Mesenchymal stem cell (in vitro differentiated cells and primary cell): ENCODE data around the gene MB21D2.

ENCODE experiments used
- DNase-seq: peaks from one replicate; pipeline ENCODE4 v3.0.0-alpha.2; 2013
- H2AFZ ChIP-seq: one replicate; pipeline ENCODE4 v1.6.1; 2013; ENCODE audit warnings: low read depth, mild to moderate bottlenecking, control low read depth, inconsistent platforms, low read length, moderate library complexity
- H2AK5ac ChIP-seq: 2 replicates; pipeline ENCODE4 v1.6.1; 2013; ENCODE audit warnings: low read length, moderate library complexity, mild to moderate bottlenecking, inconsistent platforms; ENCODE audit not compliant: severe bottlenecking
- H2BK120ac ChIP-seq: one replicate; pipeline ENCODE4 v1.6.1; 2013; ENCODE audit warnings: low read depth, mild to moderate bottlenecking, inconsistent platforms, low read length, moderate library complexity
- H2BK12ac ChIP-seq, 2 experiments: one replicate each; pipeline ENCODE4 v1.6.1; 2013; ENCODE audit warnings: inconsistent platforms in 2 of 2, low read length in 2 of 2, mild to moderate bottlenecking in 2 of 2, moderate library complexity in 2 of 2, control low read depth in 1 of 2
- H2BK15ac ChIP-seq: one replicate; pipeline ENCODE4 v1.6.1; 2013; ENCODE audit warnings: mild to moderate bottlenecking, low read depth, inconsistent platforms; ENCODE audit not compliant: poor library complexity, severe bottlenecking
- H2BK5ac ChIP-seq: 2 replicates; pipeline ENCODE4 v1.6.1; 2013; ENCODE audit warnings: low read depth, mild to moderate bottlenecking, low read length, control low read depth, inconsistent platforms; ENCODE audit not compliant: poor library complexity, severe bottlenecking
- H3K14ac ChIP-seq, 2 experiments: one replicate each; pipeline ENCODE4 v1.6.1; 2013; ENCODE audit warnings: inconsistent platforms in 2 of 2, low read length in 2 of 2, control low read depth in 1 of 2, mild to moderate bottlenecking in 1 of 2, moderate library complexity in 1 of 2
- H3K18ac ChIP-seq, 2 experiments: one replicate each; pipeline ENCODE4 v1.6.1; 2013; ENCODE audit warnings: inconsistent platforms in 2 of 2, low read length in 2 of 2, control low read depth in 1 of 2, low read depth in 1 of 2, mild to moderate bottlenecking in 1 of 2
- H3K23ac ChIP-seq, 2 experiments: one replicate each; pipeline ENCODE4 v1.6.1; 2013; ENCODE audit warnings: inconsistent platforms in 2 of 2, low read length in 2 of 2, mild to moderate bottlenecking in 2 of 2, moderate library complexity in 2 of 2, control low read depth in 1 of 2
- H3K27ac ChIP-seq: 2 replicates; pipeline ENCODE4 v1.5.1; 2013; ENCODE audit warnings: mild to moderate bottlenecking, moderate library complexity, low read length, control low read depth, inconsistent platforms; ENCODE audit not compliant: poor library complexity, severe bottlenecking
- H3K27me3 ChIP-seq, 2 experiments: 2 replicates each; pipeline versions ENCODE4 v1.6.1 to v1.7.0; 2013; ENCODE audit warnings: low read length in 2 of 2, mild to moderate bottlenecking in 2 of 2, moderate library complexity in 2 of 2, control low read depth in 1 of 2, inconsistent platforms in 1 of 2; ENCODE audit not compliant: control insufficient read depth in 1 of 2, insufficient read depth in 1 of 2
- H3K36me3 ChIP-seq, 2 experiments: 2 replicates each; pipeline versions ENCODE4 v1.6.1 to v1.7.0; 2013; ENCODE audit warnings: low read length in 2 of 2, control low read depth in 1 of 2, inconsistent platforms in 1 of 2, low read depth in 1 of 2, mild to moderate bottlenecking in 1 of 2; ENCODE audit not compliant: insufficient read depth in 2 of 2, control insufficient read depth in 1 of 2
- H3K4ac ChIP-seq, 2 experiments: one replicate each; pipeline ENCODE4 v1.6.1; 2013; ENCODE audit warnings: inconsistent platforms in 2 of 2, low read length in 2 of 2, mild to moderate bottlenecking in 2 of 2, moderate library complexity in 2 of 2, control low read depth in 1 of 2, low read depth in 1 of 2
- H3K4me1 ChIP-seq: 2 replicates; pipeline ENCODE4 v1.6.1; 2013; ENCODE audit warnings: low read depth, low read length, control low read depth; ENCODE audit not compliant: control insufficient read depth, insufficient read depth
- H3K4me2 ChIP-seq: 2 replicates; pipeline ENCODE4 v1.6.1; 2013; ENCODE audit warnings: low read length, mild to moderate bottlenecking, inconsistent platforms; ENCODE audit not compliant: poor library complexity, severe bottlenecking
- H3K4me3 ChIP-seq, 2 experiments: 2 replicates each; pipeline versions ENCODE4 v1.5.1 to v1.7.0; 2013; ENCODE audit warnings: low read length in 2 of 2, mild to moderate bottlenecking in 2 of 2, control low read depth in 1 of 2, low read depth in 1 of 2; ENCODE audit not compliant: insufficient read depth in 1 of 2
- H3K79me1 ChIP-seq: replicated peaks from 2 replicates; pipeline ENCODE4 v1.6.1; 2013; ENCODE audit warnings: mild to moderate bottlenecking, control low read depth, low read length, inconsistent platforms; ENCODE audit not compliant: poor library complexity, severe bottlenecking
- H3K9ac ChIP-seq: 2 replicates; pipeline ENCODE4 v1.7.0; 2013; ENCODE audit warnings: mild to moderate bottlenecking, low read length, moderate library complexity
- H3K9me3 ChIP-seq: 2 replicates; pipeline ENCODE4 v1.7.0; 2013; ENCODE audit warnings: mild to moderate bottlenecking, low read length; ENCODE audit not compliant: control insufficient read depth
- H4K8ac ChIP-seq: one replicate; pipeline ENCODE4 v1.6.1; 2013; ENCODE audit warnings: inconsistent platforms, mild to moderate bottlenecking, low read length, moderate library complexity
- H4K91ac ChIP-seq: one replicate; pipeline ENCODE4 v1.6.1; 2013; ENCODE audit warnings: mild to moderate bottlenecking, low read length, inconsistent platforms
- WGBS: methylation state at CpG from one replicate; pipeline ENCODE4 v1.1.7; 2013; ENCODE audit warnings: mixed read lengths; 5-methylcytosine and 5-hydroxymethylcytosine counted together

The MB21D2 gene

GRCh38 chr3:192927016-192927415, 9.4 kb upstream of the MB21D2 start:
- Histone ChIP-seq H3K4ac (no peak overlapping the region), H2BK5ac (no peak overlapping the region), H3K27me3 (no peaks in the 10 kb centered on the region), H3K9me3 (no peaks in the 10 kb centered on the region), H2BK12ac (no peak overlapping the region), H2AK5ac (no peak overlapping the region), H2BK15ac (no peak overlapping the region), H3K27ac (no peak overlapping the region), H2AFZ (no peak overlapping the region), H3K9ac (no peak overlapping the region), H4K91ac (no peak overlapping the region), H3K23ac (no peak overlapping the region), H3K14ac (no peak overlapping the region), H4K8ac (no peak overlapping the region), H2BK120ac (no peak overlapping the region), H3K36me3 (no peaks in the 10 kb centered on the region), H3K4me3 (no peak overlapping the region), H3K79me1 (no peaks in the 10 kb centered on the region), H3K4me1 (no peaks in the 10 kb centered on the region), H3K18ac (no peak overlapping the region), H3K4me2 (no peak overlapping the region)
- no peak for DNase-seq
- 17% methylated on average over 1 of the region's 3 CpGs for WGBS

DNA sequence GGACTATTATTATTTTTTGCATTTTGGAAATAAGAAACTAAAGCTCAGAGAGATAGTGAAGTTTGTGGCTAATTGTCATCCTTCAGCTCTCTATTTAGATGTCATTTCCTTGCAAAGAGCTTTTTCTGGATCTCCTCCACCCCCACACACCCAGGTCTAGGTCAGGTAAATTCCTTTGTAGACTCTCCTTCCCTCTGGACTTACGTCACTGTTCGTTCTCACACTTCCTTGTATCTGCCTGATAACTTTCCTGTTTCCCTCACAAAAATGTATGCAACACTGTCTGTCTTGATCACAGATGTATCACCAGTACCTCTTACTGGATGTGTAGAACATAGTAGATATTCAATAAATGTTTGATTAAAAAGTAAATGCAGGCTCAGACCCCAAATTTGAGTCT, 6.1 kb upstream of the MB21D2 start:
- WGBS = 100% methylated on average over 2 of the region's 2 CpGs
- Histone ChIP-seq H4K91ac (no peak overlapping the region), H3K4ac (no peak overlapping the region), H3K27me3 (peaks cover 0 to 6% of the 10 kb centered on the region in 2 experiments), H2BK12ac (no peak overlapping the region), H2BK15ac (no peak overlapping the region), H2AK5ac (no peak overlapping the region), H3K4me2 (no peak overlapping the region), H3K9ac (no peak overlapping the region), H2AFZ (no peak overlapping the region), H3K9me3 (no peaks in the 10 kb centered on the region), H3K79me1 (no peaks in the 10 kb centered on the region), H2BK5ac (no peak overlapping the region), H3K23ac (no peak overlapping the region), H3K27ac (no peak overlapping the region), H2BK120ac (no peak overlapping the region), H3K4me3 (no peak overlapping the region), H3K4me1 (no peaks in the 10 kb centered on the region), H4K8ac (no peak overlapping the region), H3K36me3 (no peaks in the 10 kb centered on the region), H3K18ac (no peak overlapping the region), H3K14ac (no peak overlapping the region)
- no peak for DNase-seq

DNA sequence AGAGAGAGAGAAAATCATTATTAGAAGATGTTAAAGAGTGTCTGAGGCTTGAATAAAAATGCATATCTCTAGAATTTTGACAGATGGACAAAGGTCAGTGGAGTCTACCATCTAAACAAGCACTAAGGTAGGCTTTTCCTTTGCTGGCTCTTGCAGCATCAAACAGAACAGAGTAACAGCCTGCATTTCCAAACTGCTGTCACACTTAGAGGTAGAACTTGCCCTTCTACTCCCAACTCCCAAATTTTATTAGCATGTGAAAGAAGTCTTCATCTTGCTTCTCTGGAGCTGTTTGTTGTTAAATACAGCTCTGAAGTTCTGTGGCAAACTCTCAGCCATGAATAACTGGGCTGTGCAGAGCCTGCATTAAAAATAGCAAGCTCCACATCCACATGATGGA, 4.1 kb upstream of the MB21D2 start:
- Histone ChIP-seq H3K9ac (no peak overlapping the region), H2BK120ac (no peak overlapping the region), H3K27ac (no peak overlapping the region), H3K79me1 (no peaks in the 10 kb centered on the region), H3K27me3 (peaks cover 0 to 6% of the 10 kb centered on the region in 2 experiments), H3K23ac (no peak overlapping the region), H2AK5ac (no peak overlapping the region), H3K4ac (no peak overlapping the region), H3K4me3 (no peak overlapping the region), H3K36me3 (no peaks in the 10 kb centered on the region), H2AFZ (no peak overlapping the region), H4K91ac (no peak overlapping the region), H2BK5ac (no peak overlapping the region), H3K14ac (no peak overlapping the region), H3K18ac (no peak overlapping the region), H3K9me3 (no peaks in the 10 kb centered on the region), H2BK12ac (no peak overlapping the region), H3K4me2 (no peak overlapping the region), H3K4me1 (no peaks in the 10 kb centered on the region), H2BK15ac (no peak overlapping the region), H4K8ac (no peak overlapping the region)
- no peak for DNase-seq

- no peak for DNase-seq
- Histone ChIP-seq H3K79me1 (no peaks in the 10 kb centered on the region), H3K14ac (no peak overlapping the region), H3K4me2 (no peak overlapping the region), H2BK12ac (no peak overlapping the region), H3K23ac (no peak overlapping the region), H4K91ac (no peak overlapping the region), H2AK5ac (no peak overlapping the region), H3K9ac (no peak overlapping the region), H4K8ac (no peak overlapping the region), H3K4me3 (no peak overlapping the region), H3K4ac (no peak overlapping the region), H3K18ac (no peak overlapping the region), H3K4me1 (no peaks in the 10 kb centered on the region), H2BK15ac (no peak overlapping the region), H2BK120ac (no peak overlapping the region), H3K27ac (no peak overlapping the region), H2AFZ (no peak overlapping the region), H3K27me3 (peaks cover 0 to 6% of the 10 kb centered on the region in 2 experiments), H3K36me3 (no peaks in the 10 kb centered on the region), H3K9me3 (no peaks in the 10 kb centered on the region), H2BK5ac (no peak overlapping the region)
- WGBS = 97% methylated on average over 3 of the region's 3 CpGs
These were observed 2.8 kb upstream of the MB21D2 start for GRCh38 chr3:192920411-192920810.
